SK-N-SH treated with all-trans-retinoic acid at 6 μM for 48 hours (cell line): ENCODE results near the gene ADAM17.

Experiments
- ATAC-seq: fragments of 200-7000 bp; cut with Tn5 transposase; 3 replicates; pipeline ENCODE4 v1.9.1; 2020; ENCODE audit warnings: mild to moderate bottlenecking, moderate library complexity
- ARNTL ChIP-seq: fragments of 450-650 bp; formaldehyde crosslinking; IDR thresholded peaks from 2 replicates; pipeline ENCODE4 v1.5.0; 2020; ENCODE audit warnings: low read depth, mild to moderate bottlenecking, moderate library complexity, borderline replicate concordance
- BACH2 ChIP-seq: fragments of 250-450 bp; sonication (Bioruptor Pico); IDR thresholded peaks from 2 replicates; pipeline ENCODE4 v1.9.0; 2021; ENCODE audit warnings: mild to moderate bottlenecking, borderline replicate concordance
- CSDC2 ChIP-seq: fragments of 250-450 bp; sonication (Bioruptor Pico); IDR thresholded peaks from 2 replicates; pipeline ENCODE4 v1.5.0; 2020; ENCODE audit warnings: mild to moderate bottlenecking, moderate library complexity
- ESRRG ChIP-seq: fragments of 250-450 bp; sonication (Bioruptor Pico); IDR thresholded peaks from 2 replicates; pipeline ENCODE4 v1.6.1; 2021; ENCODE audit warnings: mild to moderate bottlenecking
- GLIS3 ChIP-seq: fragments of 250-450 bp; sonication (Bioruptor Pico); IDR thresholded peaks from 2 replicates; pipeline ENCODE4 v1.5.0; 2020; ENCODE audit warnings: mild to moderate bottlenecking, moderate library complexity
- ISL1 ChIP-seq: fragments of 250-450 bp; sonication (Bioruptor Pico); IDR thresholded peaks from 2 replicates; pipeline ENCODE4 v2.1.2; 2022; ENCODE audit warnings: mild to moderate bottlenecking, moderate library complexity
- OSR1 ChIP-seq: fragments of 250-450 bp; sonication (Bioruptor Pico); IDR thresholded peaks from 2 replicates; pipeline ENCODE4 v1.8.0; 2022; ENCODE audit warnings: moderate library complexity, mild to moderate bottlenecking, inconsistent platforms
- PPARA ChIP-seq: fragments of 250-450 bp; sonication (Bioruptor Pico); IDR thresholded peaks from 2 replicates; pipeline ENCODE4 v1.5.0; 2020; ENCODE audit warnings: mild to moderate bottlenecking, borderline replicate concordance
- RARB ChIP-seq: fragments of 250-450 bp; sonication (Bioruptor Pico); IDR thresholded peaks from 2 replicates; pipeline ENCODE4 v1.8.0; 2021; ENCODE audit warnings: mild to moderate bottlenecking, moderate library complexity
- SNAI2 ChIP-seq: fragments of 250-450 bp; sonication (Bioruptor Pico); IDR thresholded peaks from 2 replicates; pipeline ENCODE4 v1.5.0; 2020; ENCODE audit warnings: mild to moderate bottlenecking, moderate library complexity
- ZC3H10 ChIP-seq: fragments of 250-450 bp; sonication (Bioruptor Pico); IDR thresholded peaks from 2 replicates; pipeline ENCODE4 v1.5.1; 2021; ENCODE audit warnings: mild to moderate bottlenecking, moderate library complexity
- ZFP3 ChIP-seq: fragments of 250-450 bp; sonication (Bioruptor Pico); IDR thresholded peaks from 2 replicates; pipeline ENCODE4 v1.5.0; 2020; ENCODE audit warnings: mild to moderate bottlenecking, moderate library complexity
- ZFP30 ChIP-seq: fragments of 450-650 bp; formaldehyde crosslinking; IDR thresholded peaks from 2 replicates; pipeline ENCODE4 v1.5.0; 2022; ENCODE audit warnings: mild to moderate bottlenecking, moderate library complexity
- ZNF565 ChIP-seq: fragments of 450-650 bp; formaldehyde crosslinking; conservative IDR thresholded peaks from 2 replicates; pipeline ENCODE4 v1.5.0; 2020; ENCODE audit warnings: low read depth, mild to moderate bottlenecking, moderate library complexity
- ZNF70 ChIP-seq: fragments of 450-650 bp; formaldehyde crosslinking; IDR thresholded peaks from 2 replicates; pipeline ENCODE4 v1.5.0; 2020; ENCODE audit warnings: mild to moderate bottlenecking, moderate library complexity
- ZNF8 ChIP-seq: fragments of 450-650 bp; formaldehyde crosslinking; IDR thresholded peaks from 2 replicates; pipeline ENCODE4 v1.5.0; 2020; ENCODE audit warnings: mild to moderate bottlenecking, moderate library complexity
- TF ChIP-seq, protein P1 (sequence below): fragments of 250-450 bp; sonication (Bioruptor Pico); IDR thresholded peaks from 2 replicates; pipeline ENCODE4 v1.8.0; 2020; ENCODE audit warnings: mild to moderate bottlenecking, moderate library complexity, borderline replicate concordance
- TF ChIP-seq, protein P2 (sequence below): fragments of 250-450 bp; sonication (Bioruptor Pico); IDR thresholded peaks from 2 replicates; pipeline ENCODE4 v1.8.0; 2021; ENCODE audit warnings: low read depth, mild to moderate bottlenecking, moderate library complexity, borderline replicate concordance
- TF ChIP-seq, protein P3 (sequence below): fragments of 250-450 bp; sonication (Bioruptor Pico); IDR thresholded peaks from 2 replicates; pipeline ENCODE4 v1.5.0; 2020; ENCODE audit warnings: mild to moderate bottlenecking, moderate library complexity
- TF ChIP-seq, protein P4 (sequence below): fragments of 250-450 bp; sonication (Bioruptor Pico); IDR thresholded peaks from 2 replicates; pipeline ENCODE4 v1.5.1; 2020; ENCODE audit warnings: low read depth, mild to moderate bottlenecking, moderate library complexity
- TF ChIP-seq, protein P5 (sequence below): fragments of 250-450 bp; sonication (Bioruptor Pico); IDR thresholded peaks from 2 replicates; pipeline ENCODE4 v1.5.1; 2021; ENCODE audit warnings: mild to moderate bottlenecking, moderate library complexity

The ADAM17 gene

DNA sequence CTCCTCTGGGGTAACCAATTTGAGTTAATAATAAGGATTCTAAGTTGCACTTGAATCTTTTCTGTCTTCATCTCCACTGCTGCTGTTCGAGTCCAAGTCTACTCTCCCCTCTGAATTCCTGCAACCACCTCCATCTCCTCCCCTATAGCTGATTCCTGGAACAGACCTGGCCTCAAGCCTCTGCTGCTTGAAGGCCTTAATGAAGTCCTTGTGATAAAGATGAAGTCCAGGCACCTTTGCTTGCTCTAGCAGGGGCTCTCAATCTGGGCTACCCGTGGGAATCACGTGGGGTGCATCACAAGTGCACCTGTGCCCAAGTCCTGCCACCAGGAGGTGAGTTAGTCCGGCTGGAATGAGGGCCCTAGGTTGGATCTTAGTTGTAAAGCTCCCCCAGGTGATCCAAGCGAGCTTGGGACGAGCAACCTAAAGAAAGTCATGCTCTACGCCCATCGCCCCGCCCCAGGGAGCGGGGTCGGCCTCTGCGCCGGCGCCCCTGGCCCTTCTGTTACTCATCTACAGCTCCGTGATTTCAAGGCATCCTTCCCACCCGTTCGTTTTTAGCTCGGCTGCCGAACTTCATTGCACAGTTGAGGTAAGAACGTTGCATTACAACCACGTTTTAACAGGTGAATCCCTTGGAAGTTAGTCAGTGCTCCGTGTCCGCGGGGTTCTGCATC is 82.2 kb downstream of the ADAM17 start:
- ATAC-seq, result no peak
- TF ChIP-seq ZNF70 (CRISPR knock-in tag) (peak; percentile 71), CSDC2 (CRISPR knock-in tag) (no peak), ZNF565 (CRISPR knock-in tag) (no peak)

DNA sequence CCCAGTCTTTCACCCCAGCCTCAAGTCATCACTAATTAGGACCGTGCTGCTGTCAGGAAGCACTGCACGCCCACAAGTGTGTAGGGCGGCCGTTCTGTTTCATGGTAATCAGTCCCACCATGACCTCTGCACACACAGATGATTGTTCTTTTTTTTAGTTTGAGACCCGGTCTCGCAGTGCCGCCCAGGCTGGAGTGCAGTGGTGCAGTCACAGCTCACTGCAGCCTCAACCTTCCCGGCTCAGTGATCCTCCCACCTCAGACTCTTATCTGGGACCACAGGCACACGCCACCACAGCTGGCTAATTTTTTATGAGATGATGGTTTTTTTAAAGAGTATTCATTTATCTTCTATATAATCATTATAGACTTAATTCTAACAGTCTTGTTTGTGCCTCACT is 83.1 kb downstream of the ADAM17 start:
- no peak for ATAC-seq
- TF ChIP-seq, protein P1, sequence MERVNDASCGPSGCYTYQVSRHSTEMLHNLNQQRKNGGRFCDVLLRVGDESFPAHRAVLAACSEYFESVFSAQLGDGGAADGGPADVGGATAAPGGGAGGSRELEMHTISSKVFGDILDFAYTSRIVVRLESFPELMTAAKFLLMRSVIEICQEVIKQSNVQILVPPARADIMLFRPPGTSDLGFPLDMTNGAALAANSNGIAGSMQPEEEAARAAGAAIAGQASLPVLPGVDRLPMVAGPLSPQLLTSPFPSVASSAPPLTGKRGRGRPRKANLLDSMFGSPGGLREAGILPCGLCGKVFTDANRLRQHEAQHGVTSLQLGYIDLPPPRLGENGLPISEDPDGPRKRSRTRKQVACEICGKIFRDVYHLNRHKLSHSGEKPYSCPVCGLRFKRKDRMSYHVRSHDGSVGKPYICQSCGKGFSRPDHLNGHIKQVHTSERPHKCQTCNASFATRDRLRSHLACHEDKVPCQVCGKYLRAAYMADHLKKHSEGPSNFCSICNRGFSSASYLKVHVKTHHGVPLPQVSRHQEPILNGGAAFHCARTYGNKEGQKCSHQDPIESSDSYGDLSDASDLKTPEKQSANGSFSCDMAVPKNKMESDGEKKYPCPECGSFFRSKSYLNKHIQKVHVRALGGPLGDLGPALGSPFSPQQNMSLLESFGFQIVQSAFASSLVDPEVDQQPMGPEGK (CRISPR knock-in tag), result no peak
- TF ChIP-seq ZNF70 (CRISPR knock-in tag), result no peak
- TF ChIP-seq ZNF565 (CRISPR knock-in tag), result no peak
- TF ChIP-seq OSR1 (CRISPR knock-in tag), result no peak
- TF ChIP-seq, protein P2, sequence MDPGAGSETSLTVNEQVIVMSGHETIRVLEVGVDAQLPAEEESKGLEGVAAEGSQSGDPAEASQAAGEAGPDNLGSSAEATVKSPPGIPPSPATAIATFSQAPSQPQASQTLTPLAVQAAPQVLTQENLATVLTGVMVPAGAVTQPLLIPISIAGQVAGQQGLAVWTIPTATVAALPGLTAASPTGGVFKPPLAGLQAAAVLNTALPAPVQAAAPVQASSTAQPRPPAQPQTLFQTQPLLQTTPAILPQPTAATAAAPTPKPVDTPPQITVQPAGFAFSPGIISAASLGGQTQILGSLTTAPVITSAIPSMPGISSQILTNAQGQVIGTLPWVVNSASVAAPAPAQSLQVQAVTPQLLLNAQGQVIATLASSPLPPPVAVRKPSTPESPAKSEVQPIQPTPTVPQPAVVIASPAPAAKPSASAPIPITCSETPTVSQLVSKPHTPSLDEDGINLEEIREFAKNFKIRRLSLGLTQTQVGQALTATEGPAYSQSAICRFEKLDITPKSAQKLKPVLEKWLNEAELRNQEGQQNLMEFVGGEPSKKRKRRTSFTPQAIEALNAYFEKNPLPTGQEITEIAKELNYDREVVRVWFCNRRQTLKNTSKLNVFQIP, result no peak
- TF ChIP-seq SNAI2 (CRISPR knock-in tag), result no peak
- no peak for TF ChIP-seq ZFP3
- no peak for TF ChIP-seq ZFP30
- TF ChIP-seq, protein P3, sequence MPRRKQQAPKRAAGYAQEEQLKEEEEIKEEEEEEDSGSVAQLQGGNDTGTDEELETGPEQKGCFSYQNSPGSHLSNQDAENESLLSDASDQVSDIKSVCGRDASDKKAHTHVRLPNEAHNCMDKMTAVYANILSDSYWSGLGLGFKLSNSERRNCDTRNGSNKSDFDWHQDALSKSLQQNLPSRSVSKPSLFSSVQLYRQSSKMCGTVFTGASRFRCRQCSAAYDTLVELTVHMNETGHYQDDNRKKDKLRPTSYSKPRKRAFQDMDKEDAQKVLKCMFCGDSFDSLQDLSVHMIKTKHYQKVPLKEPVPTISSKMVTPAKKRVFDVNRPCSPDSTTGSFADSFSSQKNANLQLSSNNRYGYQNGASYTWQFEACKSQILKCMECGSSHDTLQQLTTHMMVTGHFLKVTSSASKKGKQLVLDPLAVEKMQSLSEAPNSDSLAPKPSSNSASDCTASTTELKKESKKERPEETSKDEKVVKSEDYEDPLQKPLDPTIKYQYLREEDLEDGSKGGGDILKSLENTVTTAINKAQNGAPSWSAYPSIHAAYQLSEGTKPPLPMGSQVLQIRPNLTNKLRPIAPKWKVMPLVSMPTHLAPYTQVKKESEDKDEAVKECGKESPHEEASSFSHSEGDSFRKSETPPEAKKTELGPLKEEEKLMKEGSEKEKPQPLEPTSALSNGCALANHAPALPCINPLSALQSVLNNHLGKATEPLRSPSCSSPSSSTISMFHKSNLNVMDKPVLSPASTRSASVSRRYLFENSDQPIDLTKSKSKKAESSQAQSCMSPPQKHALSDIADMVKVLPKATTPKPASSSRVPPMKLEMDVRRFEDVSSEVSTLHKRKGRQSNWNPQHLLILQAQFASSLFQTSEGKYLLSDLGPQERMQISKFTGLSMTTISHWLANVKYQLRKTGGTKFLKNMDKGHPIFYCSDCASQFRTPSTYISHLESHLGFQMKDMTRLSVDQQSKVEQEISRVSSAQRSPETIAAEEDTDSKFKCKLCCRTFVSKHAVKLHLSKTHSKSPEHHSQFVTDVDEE, result no peak
- no peak for TF ChIP-seq ESRRG
- TF ChIP-seq CSDC2 (CRISPR knock-in tag), result no peak
- TF ChIP-seq GLIS3 (CRISPR knock-in tag), result no peak
- TF ChIP-seq BACH2 (CRISPR knock-in tag), result no peak
- TF ChIP-seq PPARA (CRISPR knock-in tag), result no peak
- TF ChIP-seq ISL1, result no peak
- TF ChIP-seq, protein P4, sequence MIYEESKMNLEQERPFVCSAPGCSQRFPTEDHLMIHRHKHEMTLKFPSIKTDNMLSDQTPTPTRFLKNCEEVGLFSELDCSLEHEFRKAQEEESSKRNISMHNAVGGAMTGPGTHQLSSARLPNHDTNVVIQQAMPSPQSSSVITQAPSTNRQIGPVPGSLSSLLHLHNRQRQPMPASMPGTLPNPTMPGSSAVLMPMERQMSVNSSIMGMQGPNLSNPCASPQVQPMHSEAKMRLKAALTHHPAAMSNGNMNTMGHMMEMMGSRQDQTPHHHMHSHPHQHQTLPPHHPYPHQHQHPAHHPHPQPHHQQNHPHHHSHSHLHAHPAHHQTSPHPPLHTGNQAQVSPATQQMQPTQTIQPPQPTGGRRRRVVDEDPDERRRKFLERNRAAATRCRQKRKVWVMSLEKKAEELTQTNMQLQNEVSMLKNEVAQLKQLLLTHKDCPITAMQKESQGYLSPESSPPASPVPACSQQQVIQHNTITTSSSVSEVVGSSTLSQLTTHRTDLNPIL (CRISPR knock-in tag), result no peak
- TF ChIP-seq ZNF8, result no peak
- TF ChIP-seq ZC3H10 (CRISPR knock-in tag), result no peak
- no peak for TF ChIP-seq ARNTL (CRISPR knock-in tag)
- TF ChIP-seq RARB (CRISPR knock-in tag), result no peak

DNA sequence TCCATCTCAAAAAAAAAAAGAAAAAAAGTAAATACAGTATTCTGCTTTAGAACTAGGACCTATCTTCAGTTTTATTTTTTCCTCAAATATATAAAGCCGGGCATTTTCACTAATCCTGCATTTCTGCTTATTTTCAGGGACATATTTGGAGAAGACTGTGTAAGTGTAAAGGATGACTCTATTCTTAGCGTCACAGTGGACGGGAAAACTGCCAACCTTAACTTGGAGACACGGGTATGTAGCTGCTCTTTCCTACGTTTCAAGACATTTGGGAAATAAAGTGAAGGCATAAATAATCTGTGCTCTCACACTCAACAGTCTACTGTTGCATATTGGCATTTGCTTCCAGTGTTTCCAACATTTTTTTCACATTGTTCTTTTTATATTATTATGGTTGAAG is 84.4 kb downstream of the ADAM17 start:
- no peak for ATAC-seq

More for the DNA sequence above, 84.4 kb downstream of the ADAM17 start:
- TF ChIP-seq CSDC2 (CRISPR knock-in tag) (no peak), BACH2 (CRISPR knock-in tag) (no peak), ZNF565 (CRISPR knock-in tag) (no peak), ZC3H10 (CRISPR knock-in tag) (no peak), ZNF8 (no peak), PPARA (CRISPR knock-in tag) (no peak), ISL1 (no peak)
- TF ChIP-seq, protein P1 (CRISPR knock-in tag), result no peak
- TF ChIP-seq, protein P5, sequence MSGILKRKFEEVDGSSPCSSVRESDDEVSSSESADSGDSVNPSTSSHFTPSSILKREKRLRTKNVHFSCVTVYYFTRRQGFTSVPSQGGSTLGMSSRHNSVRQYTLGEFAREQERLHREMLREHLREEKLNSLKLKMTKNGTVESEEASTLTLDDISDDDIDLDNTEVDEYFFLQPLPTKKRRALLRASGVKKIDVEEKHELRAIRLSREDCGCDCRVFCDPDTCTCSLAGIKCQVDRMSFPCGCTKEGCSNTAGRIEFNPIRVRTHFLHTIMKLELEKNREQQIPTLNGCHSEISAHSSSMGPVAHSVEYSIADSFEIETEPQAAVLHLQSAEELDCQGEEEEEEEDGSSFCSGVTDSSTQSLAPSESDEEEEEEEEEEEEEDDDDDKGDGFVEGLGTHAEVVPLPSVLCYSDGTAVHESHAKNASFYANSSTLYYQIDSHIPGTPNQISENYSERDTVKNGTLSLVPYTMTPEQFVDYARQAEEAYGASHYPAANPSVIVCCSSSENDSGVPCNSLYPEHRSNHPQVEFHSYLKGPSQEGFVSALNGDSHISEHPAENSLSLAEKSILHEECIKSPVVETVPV (CRISPR knock-in tag), result no peak
- TF ChIP-seq, protein P3, result no peak
